Renal cortex interstitium (tissue), 11 donors: Measurements from ENCODE around the gene BTRC. TPM values are rescaled to one million over a fixed set of nuclear protein-coding genes. Genes with fewer than 3 reads are reported as not detected.

Source experiments
- DNase-seq, 11 donors: peaks; one replicate each; pipeline ENCODE4 v3.0.0-alpha.2; 2013; ENCODE audit warnings: low read depth in 9 of 11, low spot score in 4 of 11; ENCODE audit errors: extremely low read depth in 1 of 11
- polyA plus RNA-seq, 3 donors: library from polyadenylated mRNA; unstranded; fragments of 120-200 nt; gene quantifications; one replicate each; pipeline ENCODE4 v1.2.1, GENCODE V29; 2013; ENCODE audit not compliant: insufficient read length in 3 of 3

The BTRC gene
- polyA plus RNA-seq, 3 donors: 23.0 to 25.8 (median 25.3) TPM

DNA sequence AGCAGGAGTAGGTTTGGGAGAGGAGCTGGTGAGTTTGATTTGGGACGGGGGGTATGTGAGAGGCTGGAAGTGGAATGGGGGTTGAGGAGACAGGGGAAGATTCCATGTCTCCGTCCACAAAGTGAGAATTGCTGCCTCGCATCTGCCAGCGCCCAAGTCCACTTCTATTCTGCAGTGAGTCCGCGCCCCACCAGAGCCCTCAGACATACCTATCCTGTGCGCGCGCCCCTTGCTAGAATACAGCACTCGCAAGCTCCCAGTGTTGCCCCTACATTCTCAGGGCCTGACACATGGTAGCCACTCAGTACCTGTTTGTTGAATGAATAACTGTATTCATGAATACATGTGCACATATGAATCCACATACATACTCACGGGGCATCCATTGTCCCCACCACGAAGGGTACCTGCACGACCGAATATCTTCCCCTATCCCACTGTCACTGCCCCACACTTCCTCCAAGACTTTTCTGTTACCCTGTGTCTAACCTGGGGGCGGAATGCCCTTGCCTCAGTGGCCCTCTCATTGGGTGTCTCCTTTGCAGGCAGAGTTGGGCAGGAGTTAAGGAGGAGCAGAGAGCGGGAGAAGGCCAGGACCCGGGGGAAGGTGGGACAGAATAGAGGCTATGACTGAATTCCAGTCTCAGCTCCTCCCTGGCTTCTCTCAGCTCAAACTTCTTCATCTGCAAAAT is 214.2 kb downstream of the BTRC start:
- no peak for DNase-seq

DNA sequence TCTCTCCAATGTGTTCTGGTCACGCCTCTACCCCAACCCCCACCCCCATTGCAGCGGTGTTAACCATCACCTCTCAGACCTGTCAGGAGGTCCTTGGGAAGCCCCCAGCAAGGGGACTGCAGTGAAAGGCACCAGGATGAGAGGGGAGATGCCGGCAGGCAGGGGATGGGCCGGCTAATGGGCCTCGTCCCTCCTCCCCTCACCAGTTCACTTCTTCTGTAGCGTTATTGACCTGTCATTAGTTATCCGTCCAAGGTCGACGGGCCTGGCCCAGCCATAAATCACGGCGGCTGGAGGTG is 215.3 kb downstream of the BTRC start:
- DNase-seq: no peak

DNA sequence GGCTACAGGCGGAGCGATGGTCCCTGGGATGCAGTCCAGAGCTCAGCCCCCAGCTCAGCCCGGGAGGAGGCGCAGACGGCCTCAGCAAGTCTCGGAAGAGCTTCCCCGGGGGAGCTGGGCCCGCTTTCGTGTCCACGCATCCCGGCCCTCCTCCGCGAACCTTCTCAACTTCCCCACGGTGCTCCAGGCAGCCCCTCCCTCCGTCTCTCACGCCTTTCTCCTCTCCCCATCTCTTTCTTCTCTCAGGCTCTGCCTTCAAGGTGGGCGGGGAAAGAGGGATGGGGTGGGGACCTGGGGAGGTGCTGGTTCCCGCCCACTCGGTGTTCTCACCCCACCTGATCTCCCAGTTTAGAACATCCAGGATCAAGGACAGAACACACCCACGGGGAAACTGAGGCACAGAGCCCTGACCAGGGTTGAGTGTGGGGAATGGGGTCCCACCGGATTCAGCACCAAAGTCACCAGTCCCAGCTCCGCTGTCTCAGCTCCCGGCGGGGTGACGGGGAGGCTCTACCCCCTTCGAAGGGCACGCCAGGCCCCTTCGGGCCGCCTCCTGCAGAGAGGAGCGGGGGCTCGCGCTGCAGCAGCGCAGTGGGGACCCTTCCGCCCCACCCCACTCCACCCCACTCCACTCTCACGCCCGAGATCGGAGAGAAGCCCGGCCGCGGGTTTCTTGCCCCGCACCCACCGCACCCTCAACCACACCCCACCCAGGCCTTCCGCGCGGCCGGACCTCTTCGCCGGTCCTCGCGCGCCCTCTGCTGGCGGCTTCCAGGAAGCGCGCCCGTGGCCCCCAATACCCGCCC is 215.9 kb downstream of the BTRC start:
- peak in 6 of 11 donors; percentile 42 to 73 (median 59) for DNase-seq

DNA sequence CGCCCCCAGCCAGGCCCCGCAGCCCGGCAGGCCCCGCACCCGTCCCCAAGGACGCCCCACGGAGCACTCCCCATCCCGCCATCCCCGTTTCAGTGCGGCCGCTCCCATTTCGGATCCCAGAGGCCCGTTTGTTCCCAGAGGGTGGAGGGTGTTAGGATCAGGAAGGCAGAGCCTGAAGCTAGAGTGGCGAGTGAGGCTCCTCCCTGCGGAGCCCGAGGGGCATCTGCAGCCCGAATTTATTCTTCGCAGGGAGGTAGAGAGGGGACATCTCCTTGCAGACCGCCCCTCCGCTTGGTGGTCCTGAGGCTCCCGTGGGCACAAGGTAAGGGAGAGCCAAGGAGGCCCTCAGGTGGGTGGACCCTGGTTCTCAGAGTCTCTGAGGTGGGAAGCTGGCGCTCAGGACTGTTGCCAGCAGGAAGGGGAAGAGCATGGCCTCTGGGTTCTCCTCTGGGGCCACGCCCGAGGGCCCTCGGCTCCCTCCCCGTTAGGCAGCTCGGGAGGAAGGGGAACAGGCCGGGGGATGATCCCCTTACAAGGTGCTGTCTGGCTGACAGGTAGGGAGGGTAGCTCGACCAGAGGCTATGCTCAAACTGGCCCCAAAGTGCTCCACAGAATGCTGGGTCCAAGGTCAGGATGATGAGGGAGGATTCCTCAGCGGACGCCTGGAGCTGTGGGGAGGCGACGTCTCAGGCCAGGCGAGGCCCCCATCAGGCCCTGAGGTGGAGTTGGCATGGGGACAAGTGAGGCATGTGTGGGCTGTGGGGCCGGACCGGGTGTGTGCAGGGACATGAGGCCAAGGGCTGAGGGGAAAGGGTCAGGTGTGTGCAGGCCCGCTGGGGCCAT is 216.7 kb downstream of the BTRC start:
- DNase-seq: no peak

DNA sequence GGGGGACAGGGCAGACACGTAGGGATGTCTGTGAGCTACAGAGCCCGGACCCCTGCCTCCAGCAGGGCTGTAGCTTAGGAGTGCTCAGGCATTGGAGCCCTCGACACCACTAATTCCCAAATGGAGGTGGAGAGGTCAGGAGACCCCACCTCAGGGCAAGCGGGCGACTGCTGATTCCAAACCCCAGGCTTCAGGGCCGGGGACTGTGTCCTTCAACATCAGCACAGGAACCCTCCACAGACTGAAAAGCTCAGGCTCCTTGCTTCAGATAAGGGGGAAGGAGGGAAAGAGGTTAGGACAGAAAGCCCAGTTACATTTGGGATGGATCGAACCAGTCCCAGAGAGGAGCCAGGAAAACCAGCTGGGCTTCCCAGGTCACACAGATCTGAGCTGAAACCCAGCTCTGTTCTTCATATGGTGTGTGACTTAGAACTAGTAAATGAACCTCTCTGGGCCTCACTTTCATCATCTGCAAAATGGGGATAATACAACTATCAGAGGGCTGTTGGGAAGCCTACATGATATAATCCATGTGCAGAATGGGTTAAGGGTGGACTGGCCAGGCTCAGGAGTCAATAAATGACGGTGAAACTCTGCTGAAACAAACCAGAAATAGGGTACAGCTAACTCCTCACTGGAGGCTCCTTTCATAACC is 217.4 kb downstream of the BTRC start:
- no peak for DNase-seq

DNA sequence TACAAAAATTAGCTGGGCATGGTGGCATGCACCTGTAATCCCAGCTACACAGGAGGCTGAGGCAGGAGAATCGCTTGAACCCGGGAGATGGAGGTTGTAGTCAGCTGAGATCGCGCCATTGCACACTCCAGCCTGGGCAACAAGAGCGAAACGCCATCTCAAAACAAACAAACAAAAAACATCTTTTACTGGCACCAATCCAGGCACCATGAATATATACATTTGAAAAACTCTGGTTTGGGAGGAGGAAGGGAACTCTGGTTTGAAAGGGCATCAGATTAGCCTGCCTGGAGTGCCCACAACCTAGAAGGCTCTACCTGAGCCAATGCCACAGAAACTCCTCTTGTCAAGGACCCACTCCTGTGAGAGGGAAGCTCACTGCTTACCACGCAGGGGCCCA is 218.2 kb downstream of the BTRC start:
- no peak for DNase-seq

DNA sequence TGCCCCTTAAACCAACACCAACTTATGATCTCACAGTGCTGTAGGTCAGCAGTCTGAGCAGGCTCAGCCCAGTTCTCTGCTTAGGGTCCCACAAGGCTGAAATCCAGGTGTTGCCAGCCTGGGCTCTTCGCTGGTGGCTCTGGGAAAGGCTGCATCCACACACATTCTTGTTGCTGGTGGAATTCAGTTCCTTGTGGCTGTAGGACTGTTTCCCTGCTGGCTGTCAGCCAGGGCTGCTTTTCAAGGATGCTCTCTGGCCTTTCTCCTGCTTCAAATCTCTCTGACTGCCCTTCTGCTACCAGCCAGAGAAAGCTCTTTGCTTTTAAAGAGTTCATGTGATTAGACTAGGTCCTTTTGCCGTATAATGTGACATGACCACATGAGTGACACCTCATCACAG is 218.8 kb downstream of the BTRC start:
- no peak for DNase-seq

DNA sequence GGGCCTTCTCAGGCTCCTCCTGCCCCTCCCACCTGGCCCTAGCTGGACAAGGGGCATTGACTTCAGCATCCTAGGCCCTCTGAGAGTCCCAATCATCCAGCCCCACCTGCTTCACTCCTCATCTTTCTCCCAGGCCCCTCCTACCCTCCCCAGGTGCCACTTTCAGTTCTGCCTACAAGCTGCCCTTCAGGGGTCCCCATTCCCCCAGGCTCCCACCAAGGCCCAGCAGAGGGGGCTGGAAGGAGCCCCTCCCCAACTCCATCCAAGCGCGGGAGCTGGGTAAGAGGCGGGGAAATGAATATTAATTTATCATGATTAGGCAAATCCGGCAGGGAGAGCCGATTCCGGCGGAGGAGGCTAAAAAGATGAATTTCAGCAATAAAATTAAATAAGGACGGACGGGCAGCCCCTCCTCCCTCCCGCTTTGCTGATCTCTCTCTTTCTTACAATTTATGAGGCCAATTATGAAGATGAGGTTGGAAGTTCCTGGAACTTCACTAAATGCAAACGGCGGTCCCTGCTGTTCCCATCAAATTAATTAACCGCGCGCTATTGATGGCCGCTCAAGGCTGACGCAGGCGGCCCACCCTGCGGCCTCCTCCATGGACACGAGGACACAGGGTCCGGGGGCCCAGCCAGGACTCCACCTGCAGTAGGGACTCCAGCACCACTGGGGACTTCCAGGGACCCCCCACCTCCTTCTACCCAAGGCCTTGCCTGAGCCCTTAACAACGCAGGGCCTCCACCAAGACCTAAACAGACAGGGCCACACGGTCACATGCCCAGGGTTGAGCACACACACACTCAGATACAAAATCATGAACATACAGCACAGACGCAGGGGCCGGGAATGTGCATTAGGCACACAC is 220.2 kb downstream of the BTRC start:
- DNase-seq: no peak

DNA sequence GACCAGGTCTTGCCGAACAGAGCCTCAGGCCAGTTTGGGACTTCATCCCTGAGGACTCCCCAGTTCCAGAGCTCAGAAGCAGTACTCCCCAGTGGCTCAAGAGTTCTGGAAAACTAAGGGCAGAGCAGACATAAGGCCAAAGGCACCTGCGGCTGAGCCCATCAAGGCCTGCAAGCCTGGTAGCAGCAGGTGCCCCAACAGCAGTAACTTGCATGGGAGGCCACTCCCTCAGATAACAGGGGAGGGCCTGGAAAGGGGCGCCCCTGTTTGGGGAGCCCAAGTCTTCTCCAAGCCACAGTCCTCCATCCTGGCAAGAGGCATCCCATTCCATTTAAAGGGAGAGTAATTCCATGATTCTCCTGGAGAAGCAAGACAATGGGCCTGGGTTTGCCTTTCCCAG is 221.1 kb downstream of the BTRC start:
- DNase-seq: no peak

DNA sequence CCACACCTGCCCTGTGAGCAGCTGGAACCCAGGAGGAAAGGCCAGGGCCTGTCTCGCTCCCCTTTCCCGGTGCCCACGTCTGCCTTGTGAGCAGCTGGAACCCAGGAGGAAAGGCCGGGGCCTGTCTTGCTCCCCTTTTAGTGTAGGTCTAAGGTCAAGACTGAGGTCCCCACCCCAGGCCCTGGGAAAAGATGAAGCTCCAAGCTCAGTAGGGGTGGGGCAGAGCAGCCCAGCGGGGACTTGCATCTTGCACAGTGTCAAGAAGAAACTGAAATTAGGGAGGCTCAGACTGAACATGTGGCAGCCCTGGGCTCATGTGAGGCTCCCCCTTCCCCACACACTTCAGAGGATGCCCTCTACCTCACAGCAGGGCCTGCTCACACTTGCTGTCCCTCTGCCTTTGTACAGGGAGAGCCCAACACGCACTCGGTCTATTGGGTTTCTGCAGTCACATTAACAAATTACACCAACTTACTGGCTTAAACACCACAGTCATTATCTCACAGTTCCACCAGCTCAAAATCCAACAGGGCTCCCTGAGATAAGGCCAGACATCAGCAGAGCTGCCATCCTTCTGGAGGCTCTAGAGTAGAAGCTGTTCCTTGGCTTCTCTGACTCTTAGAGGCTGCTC is 221.7 kb downstream of the BTRC start:
- DNase-seq: no peak

DNA sequence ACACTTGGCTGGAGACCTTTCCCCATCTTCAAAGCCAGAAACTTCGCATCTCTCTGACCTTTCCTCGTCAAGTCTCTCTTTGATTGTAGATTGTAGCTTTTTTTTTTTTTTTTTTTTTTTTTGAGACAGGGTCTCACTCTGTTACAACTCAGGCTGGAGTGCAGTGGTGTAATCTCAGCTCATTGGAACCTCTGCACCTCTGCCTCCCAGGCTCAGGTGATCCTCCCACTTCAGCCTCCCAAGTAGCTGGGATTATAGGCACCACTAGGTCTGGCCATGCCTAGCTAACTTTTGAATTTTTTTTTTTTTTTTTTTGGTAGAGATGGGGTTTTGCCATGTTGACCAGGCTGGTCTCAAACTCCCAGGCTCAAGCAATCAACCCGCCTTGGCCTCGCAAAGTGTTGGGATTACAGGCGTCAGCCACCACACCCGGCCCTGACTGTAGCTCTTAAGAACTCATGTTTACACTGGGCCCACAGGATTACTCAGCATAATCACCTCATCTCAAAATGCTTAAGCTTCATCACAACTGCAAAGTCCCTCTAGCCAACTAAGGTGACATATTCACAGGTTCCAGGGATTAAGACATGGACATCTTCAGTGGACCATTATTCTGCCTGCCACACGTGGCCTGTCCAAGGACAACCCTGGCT is 222.4 kb downstream of the BTRC start:
- DNase-seq: no peak

DNA sequence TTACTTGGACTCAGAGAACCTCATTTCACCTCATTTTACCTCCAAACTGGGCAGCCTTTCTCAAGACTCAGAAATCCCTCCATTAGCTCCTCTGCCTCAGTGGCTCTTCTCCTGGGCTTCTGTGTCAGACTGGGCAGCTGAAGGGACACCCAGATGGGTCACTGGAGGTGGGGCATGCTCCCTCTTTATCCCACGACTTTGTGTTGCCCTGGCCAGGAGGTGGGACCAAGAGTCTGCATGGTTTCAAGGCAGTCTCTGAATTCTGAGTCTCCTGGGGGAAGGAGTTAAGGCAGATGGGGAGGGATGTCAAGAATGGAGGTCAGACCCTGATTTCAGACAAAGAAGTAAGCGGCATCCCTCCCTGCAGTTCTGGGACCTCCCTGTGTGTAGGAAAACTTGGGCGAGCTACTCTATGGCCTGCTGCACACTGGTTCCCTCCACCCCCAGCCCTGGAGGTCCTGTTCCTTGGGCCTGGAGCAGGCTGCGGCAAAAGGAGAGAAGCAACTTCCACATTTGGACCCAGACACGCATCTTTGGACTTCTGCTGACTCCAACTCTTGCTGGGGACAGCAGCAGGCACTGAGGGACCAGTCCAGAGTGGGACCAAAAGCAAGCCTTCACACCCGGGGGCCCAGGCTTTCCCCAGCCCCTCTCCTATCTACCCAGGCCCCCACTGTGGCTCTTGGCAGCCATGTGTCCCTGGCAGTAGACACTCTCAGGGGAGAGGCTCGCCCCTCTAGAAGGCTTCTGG is 223.3 kb downstream of the BTRC start:
- DNase-seq: no peak

DNA sequence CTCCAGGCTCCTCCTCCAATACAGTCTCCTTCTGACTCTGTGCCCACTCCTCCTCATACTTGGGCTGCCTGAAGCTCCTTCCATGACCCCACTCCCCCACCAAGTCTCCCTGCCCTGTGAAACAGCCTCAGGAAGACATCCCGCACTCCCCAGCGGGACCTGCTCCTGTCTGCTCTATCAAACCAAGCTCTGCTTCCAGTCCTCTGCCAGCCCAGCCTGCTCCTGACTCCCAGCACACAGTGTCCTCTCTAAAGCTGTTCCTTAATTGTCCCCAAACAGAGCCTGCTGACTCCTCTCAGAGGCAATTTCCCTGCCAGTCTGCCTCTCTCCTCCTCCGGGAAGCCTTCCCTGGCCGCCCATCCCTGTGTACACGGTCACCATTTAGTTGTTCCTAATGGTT is 224.2 kb downstream of the BTRC start:
- DNase-seq: no peak

DNA sequence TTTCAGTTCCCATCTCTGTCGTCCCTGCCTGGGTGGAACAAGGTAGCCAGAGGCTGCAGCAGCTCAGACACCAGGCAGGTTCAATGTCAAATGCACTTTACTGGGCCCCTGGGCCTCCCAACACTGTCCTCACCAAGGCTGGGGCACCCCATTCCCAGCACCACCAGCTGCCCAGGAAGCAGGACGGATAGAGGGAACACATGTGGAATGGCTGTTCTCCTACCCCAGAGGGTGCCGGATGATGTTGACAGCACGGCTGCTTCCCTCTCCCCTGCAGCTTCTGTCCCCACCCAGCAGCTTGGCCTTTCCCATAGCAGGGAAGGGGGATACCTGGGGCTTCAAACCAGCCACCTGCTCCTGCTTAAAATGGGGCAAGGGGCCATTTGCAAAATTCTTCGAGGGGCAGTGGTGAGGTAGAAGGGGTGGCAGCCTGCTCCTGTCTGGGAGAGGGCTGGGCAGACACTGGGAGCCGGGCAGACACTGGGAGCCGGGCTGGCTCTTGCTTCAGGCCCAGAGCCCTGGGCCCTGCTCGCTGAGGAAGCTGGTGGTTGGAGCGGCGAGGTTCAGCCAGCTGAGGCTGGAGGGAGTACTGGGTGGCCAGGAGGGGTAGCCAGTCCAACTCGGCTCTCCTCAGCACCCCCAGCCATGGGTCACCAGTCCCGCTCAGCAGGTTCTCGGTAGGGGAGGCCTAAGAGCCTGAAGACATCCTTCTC is 225.0 kb downstream of the BTRC start:
- DNase-seq: no peak

DNA sequence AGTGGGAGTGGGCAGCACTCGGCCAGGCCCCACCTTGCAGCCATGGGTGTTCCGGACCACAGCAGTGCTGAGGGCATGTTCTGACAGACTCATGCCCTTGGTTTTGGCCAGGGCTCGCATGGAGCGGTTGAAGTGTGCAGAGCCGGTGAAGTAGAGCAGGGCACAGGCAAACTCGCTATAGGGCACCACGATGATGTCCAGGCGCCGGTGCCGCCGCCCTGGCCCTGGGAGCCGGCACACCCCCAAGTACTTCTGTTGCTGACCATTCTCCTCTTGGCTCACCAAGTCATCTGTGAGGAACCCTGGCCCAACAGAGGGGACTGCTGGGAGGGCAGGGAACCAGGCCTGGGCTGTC is 225.5 kb downstream of the BTRC start:
- no peak for DNase-seq
